Panc1 (cell line): ENCODE data around the gene LNPEP. TPM values are rescaled to one million over a fixed set of nuclear protein-coding genes. Genes with fewer than 3 reads are reported as not detected.
A peak's percentile ranks its signal among the peaks of the same experiment; 100 is the strongest.

Source experiments
- ATAC-seq: fragments of 200-7000 bp; cut with Tn5 transposase; 2 replicates; pipeline ENCODE4 v1.9.1; 2020; ENCODE audit warnings: mild to moderate bottlenecking, moderate library complexity
- BruUV-seq: library from RNA; stranded (reverse); fragments of 400-500 nt; replicated peaks from 2 replicates; lab custom pipeline; 2021; lab: Mats Ljungman, UMichigan
- CTCF ChIA-PET: fragments of 300-600 bp; sonication (Branson Sonifier 250); formaldehyde crosslinking; loops from one replicate; lab custom pipeline; 2022; ENCODE audit warnings: antibody characterized with exemption; lab: Charles Lee
- POLR2A ChIA-PET: fragments of 300-600 bp; sonication (Branson Sonifier 250); formaldehyde crosslinking; loops from one replicate; lab custom pipeline; 2022; ENCODE audit warnings: antibody characterized with exemption; lab: Charles Lee
- DNase-seq: peaks from one replicate; pipeline ENCODE4 v3.0.0-alpha.2; 2010; ENCODE audit warnings: low read depth, low spot score
- H3K27ac ChIP-seq: 2 replicates; pipeline ENCODE4 v1.5.1; 2011; ENCODE audit warnings: mild to moderate bottlenecking, low read length, inconsistent platforms
- H3K27me3 ChIP-seq: fragments of 200-500 bp; sonication (Bioruptor generic); 2 replicates; pipeline ENCODE4 v1.6.0; 2014; ENCODE audit warnings: low read length, inconsistent platforms; ENCODE audit not compliant: control insufficient read depth, insufficient read depth
- H3K36me3 ChIP-seq: fragments of 200-500 bp; sonication (Bioruptor generic); 2 replicates; pipeline ENCODE4 v1.5.1; 2014; ENCODE audit warnings: inconsistent platforms, mild to moderate bottlenecking, low read length, moderate library complexity; ENCODE audit not compliant: control insufficient read depth, insufficient read depth
- H3K4me1 ChIP-seq: 2 replicates; pipeline ENCODE4 v1.5.1; 2011; ENCODE audit warnings: inconsistent platforms, mild to moderate bottlenecking, low read length, moderate library complexity; ENCODE audit not compliant: control insufficient read depth, insufficient read depth
- H3K4me3 ChIP-seq, 2 experiments: 2 replicates each; pipeline ENCODE4 v1.5.1; 2011 to 2012; ENCODE audit warnings: low read depth in 2 of 2, low read length in 2 of 2, mild to moderate bottlenecking in 2 of 2, inconsistent platforms in 1 of 2, moderate library complexity in 1 of 2
- H3K9me3 ChIP-seq: fragments of 200-500 bp; sonication (Bioruptor generic); 2 replicates; pipeline ENCODE4 v1.5.1; 2014; ENCODE audit warnings: low read depth, mild to moderate bottlenecking, inconsistent platforms, low read length, moderate library complexity; ENCODE audit not compliant: control insufficient read depth, insufficient read depth
- POLR2AphosphoS5 ChIP-seq: IDR thresholded peaks from 2 replicates; pipeline ENCODE4 v1.6.1; 2012; ENCODE audit warnings: mild to moderate bottlenecking, low read depth, low read length, moderate library complexity
- REST ChIP-seq, 2 experiments: IDR thresholded peaks; 2 replicates each; pipeline ENCODE4 v1.6.1; 2011 to 2012; ENCODE audit warnings: low read depth in 2 of 2, control low read depth in 1 of 2, low read length in 1 of 2, mild to moderate bottlenecking in 1 of 2, moderate library complexity in 1 of 2; ENCODE audit not compliant: insufficient read depth in 1 of 2
- SIN3A ChIP-seq: IDR thresholded peaks from 2 replicates; pipeline ENCODE4 v1.6.1; 2012; ENCODE audit warnings: low read depth, mild to moderate bottlenecking, low read length, moderate library complexity, borderline replicate concordance; ENCODE audit not compliant: insufficient read depth
- TCF7L2 ChIP-seq: IDR thresholded peaks from 2 replicates; pipeline ENCODE4 v1.6.1; 2011; ENCODE audit warnings: mild to moderate bottlenecking, low read depth, low read length, inconsistent platforms
- in situ Hi-C: cut with HindIII; loops from 2 replicates; pipeline ENCODE4 v1.10.0; 2016; ENCODE audit warnings: low sequenced_read_pairs, low pct_unique_long_range_greater_than_20kb
- intact Hi-C: fragments of 100-400 bp; cut with micrococcal nuclease; formaldehyde crosslinking; loops from one replicate; pipeline ENCODE4 v1.10.0; 2022; ENCODE audit not compliant: unreplicated experiment
- total RNA-seq: library from RNA; stranded (reverse); gene quantifications from one replicate; pipeline ENCODE4 v1.2.1, GENCODE V29; 2021; ENCODE audit not compliant: unreplicated experiment
- TF ChIP-seq, protein P1 (sequence below): fragments of 450-650 bp; IDR thresholded peaks from 2 replicates; pipeline ENCODE4 v1.5.1; 2017; ENCODE audit warnings: mild to moderate bottlenecking

Gene LNPEP
- total RNA-seq, 1 experiment from 2014 or later = 46.6 TPM

DNA sequence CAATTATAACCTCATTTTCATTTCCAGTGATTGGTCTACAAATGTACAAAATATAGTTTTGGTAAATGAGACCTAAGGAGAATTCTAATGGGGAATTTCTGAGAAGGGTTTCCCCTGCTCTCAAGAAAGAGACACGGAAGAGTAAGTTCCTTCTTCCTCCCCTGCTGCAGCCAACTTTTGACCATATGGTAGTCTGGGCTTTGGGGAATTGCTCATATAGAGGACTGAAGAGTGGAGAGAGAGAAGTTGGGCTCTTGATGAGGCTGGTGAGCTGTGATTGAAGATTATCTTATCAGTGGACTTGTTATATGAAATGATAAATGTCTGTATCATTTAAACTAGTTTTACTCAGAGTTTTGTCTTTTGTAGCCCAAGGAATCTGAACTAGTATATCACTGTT, 4.3 kb upstream of the LNPEP start:
- intact Hi-C loops (no loop called here), in situ Hi-C loops (no loop called here)
- no peak for DNase-seq
- no TSS peak for BruUV-seq
- CTCF ChIA-PET = no interaction called here
- no peak overlapping the region for H3K4me3 ChIP-seq
- H3K4me1 ChIP-seq = peaks cover 23% of the 10 kb centered on the region
- TF ChIP-seq REST (IDR thresholded peaks at IDR 0.05; ENCODE audit: insufficient read depth in 1 of 2, low read depth in 2 of 2, low read length in 1 of 2) = no peak
- no peak for TF ChIP-seq SIN3A
- no peak for TF ChIP-seq TCF7L2
- TF ChIP-seq, protein P1, sequence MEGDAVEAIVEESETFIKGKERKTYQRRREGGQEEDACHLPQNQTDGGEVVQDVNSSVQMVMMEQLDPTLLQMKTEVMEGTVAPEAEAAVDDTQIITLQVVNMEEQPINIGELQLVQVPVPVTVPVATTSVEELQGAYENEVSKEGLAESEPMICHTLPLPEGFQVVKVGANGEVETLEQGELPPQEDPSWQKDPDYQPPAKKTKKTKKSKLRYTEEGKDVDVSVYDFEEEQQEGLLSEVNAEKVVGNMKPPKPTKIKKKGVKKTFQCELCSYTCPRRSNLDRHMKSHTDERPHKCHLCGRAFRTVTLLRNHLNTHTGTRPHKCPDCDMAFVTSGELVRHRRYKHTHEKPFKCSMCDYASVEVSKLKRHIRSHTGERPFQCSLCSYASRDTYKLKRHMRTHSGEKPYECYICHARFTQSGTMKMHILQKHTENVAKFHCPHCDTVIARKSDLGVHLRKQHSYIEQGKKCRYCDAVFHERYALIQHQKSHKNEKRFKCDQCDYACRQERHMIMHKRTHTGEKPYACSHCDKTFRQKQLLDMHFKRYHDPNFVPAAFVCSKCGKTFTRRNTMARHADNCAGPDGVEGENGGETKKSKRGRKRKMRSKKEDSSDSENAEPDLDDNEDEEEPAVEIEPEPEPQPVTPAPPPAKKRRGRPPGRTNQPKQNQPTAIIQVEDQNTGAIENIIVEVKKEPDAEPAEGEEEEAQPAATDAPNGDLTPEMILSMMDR = no peak
- TF ChIP-seq POLR2AphosphoS5 = no peak
- POLR2A ChIA-PET = no interaction called here
- no peaks in the 10 kb centered on the region for H3K9me3 ChIP-seq
- H3K27me3 ChIP-seq = no peaks in the 10 kb centered on the region
- H3K36me3 ChIP-seq = no peaks in the 10 kb centered on the region; the same call in 1 of the 2 replicates
- peak overlapping the region; percentile 97; the same call in 1 of the 2 replicates for H3K27ac ChIP-seq
- ATAC-seq = no peak

DNA sequence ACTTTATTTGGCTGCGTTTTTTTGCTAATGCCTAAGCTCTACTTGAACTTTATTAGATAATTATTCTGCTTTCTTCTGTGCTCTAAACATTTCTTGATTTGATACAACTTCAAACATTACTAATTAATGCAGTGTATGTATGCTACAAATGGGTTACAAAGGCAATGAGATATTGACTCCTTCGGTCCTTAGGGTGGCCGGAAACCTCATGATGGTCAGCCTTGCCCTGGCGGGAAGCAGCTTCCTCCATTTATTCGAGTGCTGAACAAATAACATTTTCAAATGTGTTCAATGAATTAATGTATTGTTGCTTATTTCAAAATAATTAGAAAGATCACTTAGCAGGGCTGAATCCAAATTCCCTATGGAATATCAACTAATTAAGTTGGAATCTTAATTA, 3.9 kb upstream of the LNPEP start:
- CTCF ChIA-PET = no interaction called here
- no peak for DNase-seq
- no TSS peak for BruUV-seq

More for the DNA sequence above, 3.9 kb upstream of the LNPEP start:
- TF ChIP-seq POLR2AphosphoS5 (no peak), TCF7L2 (no peak)
- TF ChIP-seq, protein P1 = no peak
- no peak for ATAC-seq
- Histone ChIP-seq H3K4me3 (no peak overlapping the region), H3K27me3 (no peaks in the 10 kb centered on the region), H3K27ac (peak overlapping the region; percentile 97; the same call in 1 of the 2 replicates), H3K36me3 (no peaks in the 10 kb centered on the region; the same call in 1 of the 2 replicates), H3K4me1 (peaks cover 23% of the 10 kb centered on the region), H3K9me3 (no peaks in the 10 kb centered on the region)
- in situ Hi-C loops (no loop called here), intact Hi-C loops (no loop called here)
- POLR2A ChIA-PET = no interaction called here
